ENCODE data around the gene PADI3.

The PADI3 gene

GRCh38 chr1:17244821-17245740, 3.8 kb upstream of the PADI3 start:
- DNase-seq: peak; percentile 45 to 59

- DNase-seq: no peak
Observed at GRCh38 chr1:17245816-17246325, 3.0 kb upstream of the PADI3 start.

- DNase-seq: no peak
Observed at GRCh38 chr1:17246971-17247370, 1.9 kb upstream of the PADI3 start.

- DNase-seq: no peak
Observed at GRCh38 chr1:17250601-17251000, 1.7 kb downstream of the PADI3 start.

- DNase-seq: no peak
Observed at GRCh38 chr1:17251246-17251645, 2.3 kb downstream of the PADI3 start.

DNA sequence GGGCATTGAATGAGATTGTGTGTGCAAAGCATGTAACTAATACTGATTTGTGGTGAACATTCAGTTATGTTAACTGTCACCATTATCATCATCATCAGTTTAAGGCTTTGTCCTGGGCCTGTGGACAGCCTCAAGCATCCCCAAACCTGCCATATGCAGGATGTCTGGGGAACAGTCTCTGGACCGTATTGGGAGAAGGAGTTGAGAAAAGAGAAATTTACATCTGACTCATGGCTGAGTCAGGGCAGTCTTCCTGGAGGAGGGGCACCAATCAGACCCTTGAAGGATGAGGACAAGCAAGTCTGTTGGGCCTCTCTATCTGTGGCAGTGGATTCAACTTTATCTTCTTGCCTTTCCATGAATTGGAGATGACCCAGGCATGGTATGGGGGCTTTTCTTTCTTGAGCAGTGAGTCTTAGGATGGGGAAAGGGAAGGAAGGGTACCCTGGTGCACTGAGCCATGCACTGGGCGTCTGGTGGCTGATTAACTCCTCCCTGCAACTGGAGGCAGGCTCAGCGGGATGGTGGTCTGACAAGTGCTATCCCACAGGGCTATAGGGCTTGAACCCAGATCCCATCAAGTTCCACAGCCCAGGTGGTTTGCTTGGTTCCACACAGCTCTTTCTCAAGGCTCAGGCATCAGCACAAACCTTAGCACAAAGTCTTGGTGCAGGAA, 2.9 kb downstream of the PADI3 start:
- DNase-seq: no peak

DNA sequence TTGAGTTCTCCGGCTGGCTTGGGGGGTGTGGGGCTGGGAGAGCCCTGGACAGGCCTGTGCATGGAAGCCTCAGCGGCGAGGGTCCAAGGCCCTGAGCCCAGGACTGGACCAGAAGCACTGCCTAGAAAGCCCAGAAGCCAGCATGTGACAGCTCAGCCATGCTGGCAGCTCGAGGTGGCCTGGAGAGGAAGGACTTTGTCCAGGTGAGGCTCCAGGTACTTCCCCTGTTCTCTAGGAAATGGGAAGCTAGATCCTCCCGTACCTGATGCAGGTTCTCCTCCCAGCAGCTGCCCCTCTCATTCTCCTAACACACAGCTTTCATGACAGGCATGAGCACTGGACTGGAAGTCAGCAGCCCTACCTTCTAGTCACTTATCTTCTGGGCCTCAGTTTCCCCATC, 6.4 kb downstream of the PADI3 start:
- DNase-seq: no peak

DNA sequence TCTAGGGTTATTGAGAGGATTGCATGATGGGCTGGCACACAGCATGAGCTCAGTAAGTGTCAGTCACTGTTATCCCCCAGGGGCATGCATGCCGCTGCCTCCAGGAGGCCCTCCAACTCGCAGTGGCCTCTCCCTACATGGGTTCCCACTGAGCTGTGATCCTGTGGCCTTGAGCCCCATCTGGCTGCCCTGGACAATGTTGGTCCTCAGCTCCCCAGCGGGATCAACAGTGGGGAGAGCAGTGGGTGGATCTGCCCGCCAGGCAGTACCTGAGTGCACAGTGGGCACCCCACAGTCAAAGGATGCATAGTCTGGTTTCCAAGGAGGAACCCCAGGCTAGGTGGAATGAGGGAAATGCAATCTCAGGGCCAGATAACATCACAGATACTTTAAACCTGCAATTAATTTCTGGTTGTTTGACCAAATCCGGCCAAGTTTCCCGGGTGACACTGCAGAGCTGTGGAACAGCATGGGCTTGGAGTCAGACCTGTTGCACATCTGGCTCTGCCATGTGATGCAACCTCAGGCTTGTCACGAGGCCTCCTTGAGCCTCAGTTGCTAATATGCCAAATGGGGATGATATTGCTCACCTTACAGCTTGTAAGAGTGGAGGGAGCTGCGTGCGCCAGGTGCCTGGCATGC, 9.3 kb downstream of the PADI3 start:
- no peak for DNase-seq

DNA sequence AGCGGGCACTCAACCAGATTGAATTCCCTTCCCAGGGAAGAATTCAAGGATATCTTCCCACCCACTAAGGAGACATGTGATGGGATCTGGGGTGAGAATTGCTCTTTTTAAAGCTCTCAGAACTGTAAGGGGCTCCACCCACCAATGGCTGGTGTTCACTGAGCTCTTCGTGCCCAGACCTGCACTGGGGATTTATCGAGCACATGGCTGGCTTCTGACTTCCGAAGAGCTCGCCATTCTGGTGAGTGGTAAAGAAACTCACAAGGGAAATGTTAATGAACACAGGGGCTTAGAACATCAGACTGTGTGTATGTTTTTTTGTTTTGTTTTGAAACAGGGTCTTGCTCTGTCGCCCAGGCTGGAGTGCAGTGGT, 9.8 kb downstream of the PADI3 start:
- DNase-seq: no peak

DNA sequence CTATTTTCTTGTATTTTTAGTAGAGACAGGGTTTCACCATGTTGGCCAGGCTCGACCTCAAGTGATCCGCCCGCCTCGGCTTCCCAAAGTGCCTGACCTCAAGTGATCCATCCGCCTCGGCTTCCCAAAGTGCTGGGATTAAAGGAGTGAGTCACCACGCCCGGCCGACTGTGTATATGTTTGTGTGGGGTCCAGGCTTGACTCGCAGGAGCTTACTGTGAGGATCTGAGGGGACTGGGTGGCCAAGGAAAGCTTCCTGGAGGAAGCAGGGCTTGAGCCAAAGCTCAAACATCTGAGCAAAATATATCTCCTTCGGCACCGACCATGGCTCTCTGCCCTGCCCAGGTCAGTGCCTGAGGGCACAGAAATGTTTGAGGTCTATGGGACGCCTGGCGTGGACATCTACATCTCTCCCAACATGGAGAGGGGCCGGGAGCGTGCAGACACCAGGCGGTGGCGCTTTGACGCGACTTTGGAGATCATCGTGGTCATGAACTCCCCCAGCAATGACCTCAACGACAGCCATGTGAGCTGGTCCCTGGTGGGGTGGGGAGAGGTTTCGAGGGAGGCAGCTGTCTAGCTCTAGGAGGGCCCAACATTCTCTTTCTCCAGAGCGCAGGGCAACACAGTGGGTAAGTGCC, 10.5 kb downstream of the PADI3 start:
- DNase-seq: no peak

DNA sequence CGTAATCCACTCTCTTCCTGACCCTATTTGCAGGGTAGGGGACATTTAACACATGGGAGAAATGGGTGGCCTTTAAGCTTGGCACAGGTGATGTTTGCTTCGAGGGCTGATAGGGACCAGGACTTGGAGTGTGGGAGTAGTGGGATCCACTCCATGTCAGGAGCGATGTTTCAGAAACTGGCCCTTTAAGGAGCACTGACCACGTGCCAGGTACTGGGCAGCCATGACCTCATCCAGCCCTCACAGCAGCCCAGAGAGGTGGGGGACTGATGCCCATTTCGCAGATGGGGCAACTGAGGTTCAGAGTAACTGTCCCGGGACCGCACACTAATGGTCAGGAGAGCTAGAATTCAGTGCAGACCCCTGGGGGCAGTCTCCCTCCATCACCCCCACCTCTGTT, 11.4 kb downstream of the PADI3 start:
- DNase-seq: no peak

GRCh38 chr1:17260738-17261137, 11.8 kb downstream of the PADI3 start:
- no peak for DNase-seq

DNA sequence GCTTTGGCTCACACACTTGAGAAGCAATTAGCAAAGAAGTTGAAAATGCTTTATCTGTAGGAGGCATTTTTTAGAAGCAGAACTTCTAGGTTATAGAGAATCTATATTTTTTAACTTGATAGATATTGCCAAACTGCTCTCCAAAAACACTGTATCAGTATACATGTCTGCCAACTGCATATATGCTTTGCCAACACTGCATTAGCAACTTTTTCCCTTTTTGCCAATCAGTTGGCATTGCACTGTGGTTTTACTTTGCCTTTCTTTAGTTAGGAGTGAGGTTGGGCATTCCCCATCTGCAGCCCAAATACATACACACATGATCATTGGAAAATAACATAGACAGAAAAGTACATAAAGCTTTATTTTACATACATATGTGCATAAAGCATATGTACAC, 15.0 kb downstream of the PADI3 start:
- no peak for DNase-seq

DNA sequence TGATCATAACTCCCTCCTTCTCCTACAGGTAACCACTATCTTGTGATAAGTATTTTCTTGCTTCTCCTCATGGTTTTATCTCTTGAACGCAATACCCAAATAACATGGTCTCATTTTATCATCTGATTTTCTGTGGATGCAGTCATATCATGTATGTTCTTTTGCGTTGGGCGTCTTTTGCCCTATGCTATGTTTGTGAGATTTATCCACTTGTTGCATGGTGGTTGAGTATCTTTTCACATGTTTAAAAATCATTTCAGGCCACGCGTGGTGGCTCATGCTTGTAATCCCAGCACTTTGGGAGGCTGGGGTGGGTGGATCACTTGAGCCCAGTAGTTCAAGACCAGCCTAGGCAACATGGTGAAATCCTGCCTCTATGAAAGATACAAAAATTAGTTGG, 15.6 kb downstream of the PADI3 start:
- no peak for DNase-seq

DNA sequence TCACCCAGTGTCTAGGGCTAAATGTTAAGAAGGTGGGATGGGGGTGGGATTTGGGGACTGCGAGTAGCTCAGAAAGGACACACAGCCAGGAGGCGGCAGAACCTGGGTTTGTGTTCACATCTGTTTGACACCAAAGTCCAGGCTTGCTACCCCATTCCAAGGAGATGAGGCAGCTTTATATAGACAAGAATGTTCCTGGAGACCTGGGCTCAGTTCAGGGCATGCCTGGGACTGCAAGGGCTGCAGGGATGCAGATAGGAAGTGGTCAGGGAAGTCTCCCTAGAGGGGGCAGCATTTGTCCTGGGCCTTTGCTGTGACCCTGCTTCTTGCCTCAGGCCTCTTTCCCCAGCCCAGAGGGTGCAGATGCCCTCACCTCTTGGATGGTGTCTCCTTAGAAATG, 16.3 kb downstream of the PADI3 start:
- no peak for DNase-seq

- no peak for DNase-seq
Observed at GRCh38 chr1:17265950-17266349, 17.1 kb downstream of the PADI3 start.

DNA sequence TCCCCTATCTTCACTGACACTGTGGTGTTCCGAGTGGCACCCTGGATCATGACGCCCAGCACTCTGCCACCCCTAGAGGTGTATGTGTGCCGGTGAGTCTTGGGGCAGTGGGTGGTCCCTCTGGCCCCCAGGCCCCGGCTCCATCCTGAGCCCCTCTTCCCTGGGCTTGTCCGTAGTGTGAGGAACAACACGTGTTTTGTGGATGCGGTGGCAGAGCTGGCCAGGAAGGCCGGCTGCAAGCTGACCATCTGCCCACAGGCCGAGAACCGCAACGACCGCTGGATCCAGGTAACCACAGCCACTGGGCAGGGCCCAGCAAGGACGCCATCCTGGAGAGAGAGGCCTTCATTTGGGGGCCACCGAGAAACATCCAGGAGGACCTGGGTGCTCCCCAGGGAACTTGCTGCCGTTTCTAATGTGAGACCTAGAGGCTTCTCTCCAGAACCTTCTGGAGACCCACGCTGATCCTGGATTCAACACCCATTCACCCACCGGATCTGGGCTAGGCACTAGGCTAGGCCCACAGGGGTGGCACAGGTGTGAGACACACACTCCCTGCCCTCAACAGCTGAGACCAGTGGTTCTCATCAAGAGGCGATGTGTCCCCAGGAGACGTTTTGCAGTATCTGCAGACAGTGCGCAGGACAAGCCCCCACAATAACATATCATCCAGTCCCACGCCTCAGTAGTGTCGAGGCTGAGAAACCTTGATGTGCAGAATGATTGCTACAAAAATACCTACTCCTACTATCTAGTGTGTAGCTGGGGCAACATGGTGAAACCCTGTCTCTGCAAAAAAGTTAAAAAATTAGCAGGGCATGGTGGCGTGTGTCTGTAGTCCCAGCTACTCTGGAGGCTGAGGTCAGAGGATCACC, 22.2 kb downstream of the PADI3 start:
- DNase-seq: no peak

DNA sequence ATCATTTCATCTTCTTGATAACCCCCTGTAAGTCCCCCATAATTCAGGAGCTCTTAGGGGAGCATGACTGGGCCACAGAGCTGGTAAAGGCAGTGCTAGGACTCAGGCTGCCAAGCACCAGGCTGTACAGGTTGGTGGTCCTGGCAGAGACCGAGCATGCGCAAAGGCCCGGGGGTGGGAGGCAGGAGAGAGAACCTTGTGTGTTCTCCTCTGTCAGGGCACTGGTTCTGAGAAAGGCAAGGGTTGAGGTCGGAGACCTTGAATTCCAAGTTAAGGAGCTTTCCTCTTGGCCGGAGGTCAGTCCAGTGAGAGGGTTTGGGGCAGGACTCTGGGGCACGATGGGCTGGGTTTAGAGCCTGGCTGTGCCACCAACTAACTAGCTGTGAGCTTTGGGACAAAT, 23.2 kb downstream of the PADI3 start:
- DNase-seq: no peak

DNA sequence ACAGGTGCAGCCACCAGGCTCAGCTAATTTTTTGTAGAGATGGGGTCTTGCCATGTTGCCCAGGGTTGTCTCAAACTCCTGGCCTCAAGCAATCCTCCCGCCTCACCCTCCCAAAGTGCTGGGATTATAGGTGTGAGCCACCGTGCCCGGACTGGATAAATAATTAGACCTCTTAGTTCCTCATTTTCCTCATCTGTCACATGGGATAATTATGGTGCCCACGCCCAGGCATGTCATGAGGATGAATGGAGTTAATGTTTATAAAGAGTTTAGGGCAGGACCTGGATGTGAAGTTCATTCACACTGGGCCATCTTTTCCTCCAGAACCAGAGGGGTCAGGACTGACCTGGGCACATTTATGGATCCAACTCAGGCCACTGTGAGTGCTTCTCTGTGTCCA, 23.7 kb downstream of the PADI3 start:
- DNase-seq: no peak

GRCh38 chr1:17273096-17273495, 24.2 kb downstream of the PADI3 start:
- DNase-seq: no peak

DNA sequence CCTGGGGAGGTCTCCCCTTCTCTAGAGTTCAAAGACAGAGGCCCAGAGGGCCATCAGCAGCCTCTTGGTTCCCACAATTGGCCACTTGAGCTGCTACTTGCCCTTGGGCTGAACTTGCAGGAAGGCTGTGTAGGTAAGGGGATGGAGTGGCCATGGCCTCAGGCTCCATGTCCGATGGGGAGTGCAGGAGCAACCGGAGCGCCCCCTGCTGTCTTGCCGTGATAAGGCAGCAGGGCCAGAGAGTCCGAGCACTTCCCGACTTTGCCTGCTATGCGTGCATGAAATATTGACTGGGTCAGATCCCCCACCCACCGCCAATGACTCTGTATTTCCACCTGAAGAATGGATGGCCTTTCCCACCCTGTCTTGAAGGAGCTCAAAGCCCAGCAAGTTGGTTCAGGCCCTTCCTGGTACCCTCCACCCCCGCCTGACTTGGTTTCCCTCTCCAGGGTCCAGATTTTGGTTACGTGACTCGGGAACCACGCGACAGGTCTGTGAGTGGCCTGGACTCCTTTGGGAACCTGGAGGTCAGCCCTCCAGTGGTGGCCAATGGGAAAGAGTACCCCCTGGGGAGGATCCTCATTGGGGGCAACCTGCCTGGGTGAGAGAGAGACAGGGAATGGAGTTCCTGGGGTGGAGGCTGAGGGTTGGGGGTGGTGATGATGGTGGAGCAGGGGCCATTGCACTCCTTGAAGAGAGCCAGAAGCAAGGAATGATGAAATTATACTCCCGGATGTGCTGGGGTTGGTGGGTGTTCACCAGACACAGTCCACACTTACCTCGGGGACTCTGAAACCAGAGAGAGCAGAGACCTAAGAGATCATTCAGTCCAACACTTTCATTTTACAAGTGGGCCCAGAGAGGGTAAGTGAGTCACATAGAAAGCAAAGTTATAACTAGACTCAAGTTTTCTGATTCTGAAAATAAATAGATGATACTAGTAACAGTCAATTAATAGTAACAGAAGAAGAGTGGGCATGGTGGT, 25.6 kb downstream of the PADI3 start:
- peak in 1 of 2 experiments; percentile 24 for DNase-seq

Measured in NCI-H524 (cell line).